Renal pelvis (tissue), 4 donors: ENCODE measurements around the gene PKNOX1. TPM values are rescaled to one million over a fixed set of nuclear protein-coding genes. Genes with fewer than 3 reads are reported as not detected.
"Not testable (repeated sequence)": the region's sequence is repeated elsewhere in the genome, so short reads cannot be mapped to it uniquely, and the experiment has no call there.

ENCODE experiments used
- DNase-seq: peaks from one replicate; pipeline ENCODE4 v3.0.0-alpha.2; 2013
- polyA plus RNA-seq, 3 donors: library from polyadenylated mRNA; unstranded; fragments of 120-200 nt; gene quantifications; one replicate each; pipeline ENCODE4 v1.2.1, GENCODE V29; 2013; ENCODE audit not compliant: insufficient read length in 3 of 3

The PKNOX1 gene
- polyA plus RNA-seq, 3 donors = 24.9 to 30.2 (median 28.8) TPM

- DNase-seq = not testable (repeated sequence)
Observed at GRCh38 chr21:43038659-43039044, 64.3 kb downstream of the PKNOX1 start.

GRCh38 chr21:43042169-43042568 lies 67.8 kb downstream of the PKNOX1 start:
- not testable (repeated sequence) for DNase-seq

- DNase-seq = not testable (repeated sequence)
Observed at GRCh38 chr21:43043291-43043690, 68.9 kb downstream of the PKNOX1 start.

GRCh38 chr21:43044547-43044946 lies 70.2 kb downstream of the PKNOX1 start:
- not testable (repeated sequence) for DNase-seq

- DNase-seq = not testable (repeated sequence)
Observed at GRCh38 chr21:43045165-43045875, 71.0 kb downstream of the PKNOX1 start.

- not testable (repeated sequence) for DNase-seq
Observed at GRCh38 chr21:43045876-43046821, 71.8 kb downstream of the PKNOX1 start.

- not testable (repeated sequence) for DNase-seq
Observed at GRCh38 chr21:43053112-43053511, 78.8 kb downstream of the PKNOX1 start.

GRCh38 chr21:43062955-43063664 lies 88.7 kb downstream of the PKNOX1 start:
- DNase-seq = not testable (repeated sequence)

GRCh38 chr21:43064265-43064917 lies 90.0 kb downstream of the PKNOX1 start:
- not testable (repeated sequence) for DNase-seq

GRCh38 chr21:43065991-43066390 lies 91.6 kb downstream of the PKNOX1 start:
- not testable (repeated sequence) for DNase-seq

GRCh38 chr21:43066690-43067089 lies 92.3 kb downstream of the PKNOX1 start:
- DNase-seq = not testable (repeated sequence)

GRCh38 chr21:43068065-43068464 lies 93.7 kb downstream of the PKNOX1 start:
- DNase-seq = not testable (repeated sequence)

GRCh38 chr21:43069682-43070081 lies 95.3 kb downstream of the PKNOX1 start:
- not testable (repeated sequence) for DNase-seq

GRCh38 chr21:43072742-43073141 lies 98.4 kb downstream of the PKNOX1 start:
- not testable (repeated sequence) for DNase-seq

GRCh38 chr21:43074401-43075169 lies 100.2 kb downstream of the PKNOX1 start:
- DNase-seq = not testable (repeated sequence)

GRCh38 chr21:43075170-43076022 lies 101.0 kb downstream of the PKNOX1 start, which contains the start of gene CBS:
Gene CBS (minus strand): TSS chr21:43075835. CDS start chr21:43072193, 3,642 bp downstream.
- not testable (repeated sequence) for DNase-seq

GRCh38 chr21:43076023-43076637 lies 101.8 kb downstream of the PKNOX1 start:
- DNase-seq = not testable (repeated sequence)

- not testable (repeated sequence) for DNase-seq
Observed at GRCh38 chr21:43076643-43077042, 102.3 kb downstream of the PKNOX1 start.
